ENCODE results near the gene GPC2.

Gene GPC2

DNA sequence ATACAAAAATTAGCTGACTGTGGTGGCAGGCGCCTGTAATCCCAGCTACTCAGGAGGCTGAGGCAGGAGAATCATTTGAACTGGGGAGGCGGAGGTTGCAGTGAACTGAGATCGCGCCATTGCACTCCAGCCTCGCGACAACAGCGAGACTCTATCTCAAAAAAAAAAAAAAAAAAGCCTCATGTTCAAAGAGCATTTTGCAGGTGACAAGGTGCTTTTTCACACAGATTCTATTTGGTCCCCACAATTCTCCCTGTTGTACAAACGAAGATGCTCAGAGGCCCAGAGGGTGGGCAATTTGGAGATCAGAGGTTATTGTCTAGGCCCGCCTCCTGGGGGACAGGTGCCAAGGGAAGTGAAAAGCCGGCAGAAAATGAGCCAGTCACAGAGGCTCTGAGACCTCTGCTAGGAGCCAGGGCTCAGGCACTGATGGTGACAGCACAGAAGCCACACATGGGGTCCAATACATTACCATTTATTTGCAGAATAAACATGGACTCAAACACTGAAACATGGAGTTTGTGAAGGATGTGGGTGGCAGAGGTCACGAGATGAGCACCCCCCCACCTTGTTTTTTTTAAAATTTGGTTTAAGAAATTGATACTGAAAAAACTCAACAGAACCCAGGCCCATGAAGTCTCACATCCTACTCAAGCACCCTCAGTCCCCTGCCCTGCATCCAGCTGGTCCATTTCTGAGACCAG, 7.9 kb downstream of the GPC2 start:
- DNase-seq (ENCODE audit: low spot score): peak; percentile 34
- TF ChIP-seq, protein P1, sequence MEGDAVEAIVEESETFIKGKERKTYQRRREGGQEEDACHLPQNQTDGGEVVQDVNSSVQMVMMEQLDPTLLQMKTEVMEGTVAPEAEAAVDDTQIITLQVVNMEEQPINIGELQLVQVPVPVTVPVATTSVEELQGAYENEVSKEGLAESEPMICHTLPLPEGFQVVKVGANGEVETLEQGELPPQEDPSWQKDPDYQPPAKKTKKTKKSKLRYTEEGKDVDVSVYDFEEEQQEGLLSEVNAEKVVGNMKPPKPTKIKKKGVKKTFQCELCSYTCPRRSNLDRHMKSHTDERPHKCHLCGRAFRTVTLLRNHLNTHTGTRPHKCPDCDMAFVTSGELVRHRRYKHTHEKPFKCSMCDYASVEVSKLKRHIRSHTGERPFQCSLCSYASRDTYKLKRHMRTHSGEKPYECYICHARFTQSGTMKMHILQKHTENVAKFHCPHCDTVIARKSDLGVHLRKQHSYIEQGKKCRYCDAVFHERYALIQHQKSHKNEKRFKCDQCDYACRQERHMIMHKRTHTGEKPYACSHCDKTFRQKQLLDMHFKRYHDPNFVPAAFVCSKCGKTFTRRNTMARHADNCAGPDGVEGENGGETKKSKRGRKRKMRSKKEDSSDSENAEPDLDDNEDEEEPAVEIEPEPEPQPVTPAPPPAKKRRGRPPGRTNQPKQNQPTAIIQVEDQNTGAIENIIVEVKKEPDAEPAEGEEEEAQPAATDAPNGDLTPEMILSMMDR (IDR thresholded peaks at IDR 0.05; ENCODE audit: extremely low read depth, missing control alignments): no peak

DNA sequence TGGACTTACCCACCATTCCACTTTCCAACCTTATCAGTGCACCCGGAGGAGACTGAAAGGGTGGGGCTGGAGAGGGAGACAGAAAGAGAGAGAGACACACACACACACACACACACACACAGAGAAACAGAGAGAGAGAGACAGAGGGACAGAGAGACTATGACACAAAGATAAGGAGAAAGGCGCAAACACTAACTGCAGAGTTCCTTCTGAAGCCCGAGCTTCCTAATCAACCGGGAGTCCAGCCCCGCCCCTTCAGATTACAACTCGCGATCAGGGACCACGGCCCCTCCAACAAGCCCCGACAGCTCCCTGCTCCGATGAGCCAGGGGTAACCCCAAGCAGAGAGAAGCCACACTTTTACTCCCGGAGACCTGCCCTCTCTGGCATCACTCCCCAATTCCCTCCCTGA, 9.3 kb downstream of the GPC2 start:
- DNase-seq (ENCODE audit: low spot score): peak; percentile 39
- TF ChIP-seq, protein P1 (IDR thresholded peaks at IDR 0.05; ENCODE audit: extremely low read depth, missing control alignments): no peak

DNA sequence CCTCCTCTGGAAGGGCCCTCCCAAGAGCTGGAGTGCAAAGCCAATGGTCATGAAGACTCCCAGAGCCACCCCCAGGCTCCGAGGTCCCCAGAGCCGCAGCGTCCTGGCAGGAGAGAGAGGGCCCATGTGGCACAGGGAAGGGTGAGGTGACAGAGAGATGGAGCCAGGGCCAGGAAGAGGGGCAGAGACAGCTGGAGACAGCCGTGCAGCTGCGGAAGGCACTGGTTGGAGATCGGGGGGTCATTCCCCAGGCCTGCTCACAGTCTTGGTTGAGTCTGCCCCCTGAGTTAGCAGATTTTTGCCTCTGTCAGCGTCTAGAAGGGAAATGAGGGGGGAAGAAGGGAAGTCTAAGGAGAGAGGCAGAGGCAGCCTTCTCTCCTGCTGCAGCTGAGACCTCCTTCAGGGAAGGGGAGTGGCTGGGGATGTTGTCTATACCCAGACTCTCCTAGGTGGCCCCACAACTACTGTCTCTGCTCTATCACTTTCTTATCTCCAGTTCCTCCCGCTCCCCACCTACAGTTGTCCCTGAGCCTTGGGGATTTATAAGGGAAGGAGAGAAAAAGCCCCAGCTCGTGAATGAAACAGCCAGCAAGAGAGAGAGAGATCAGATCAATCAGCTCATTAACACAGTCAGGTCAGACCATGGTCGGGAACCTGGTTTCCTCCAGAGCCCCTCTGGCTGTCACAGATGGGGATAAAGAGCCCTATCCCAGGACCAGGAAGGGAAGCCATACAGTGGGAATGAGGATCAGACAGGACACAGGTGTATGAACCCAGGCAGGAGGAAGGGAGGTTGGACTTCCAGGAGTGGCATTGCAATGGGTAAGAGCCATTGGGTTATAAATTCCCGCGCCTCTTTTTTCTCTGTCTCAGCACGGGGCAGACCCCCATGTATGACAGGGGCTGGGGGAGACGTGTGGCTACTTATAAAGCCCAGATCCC, 9.9 kb downstream of the GPC2 start:
- TF ChIP-seq, protein P1 (IDR thresholded peaks at IDR 0.05; ENCODE audit: extremely low read depth, missing control alignments): no peak
- peak; percentile 40 for DNase-seq (ENCODE audit: low spot score)

DNA sequence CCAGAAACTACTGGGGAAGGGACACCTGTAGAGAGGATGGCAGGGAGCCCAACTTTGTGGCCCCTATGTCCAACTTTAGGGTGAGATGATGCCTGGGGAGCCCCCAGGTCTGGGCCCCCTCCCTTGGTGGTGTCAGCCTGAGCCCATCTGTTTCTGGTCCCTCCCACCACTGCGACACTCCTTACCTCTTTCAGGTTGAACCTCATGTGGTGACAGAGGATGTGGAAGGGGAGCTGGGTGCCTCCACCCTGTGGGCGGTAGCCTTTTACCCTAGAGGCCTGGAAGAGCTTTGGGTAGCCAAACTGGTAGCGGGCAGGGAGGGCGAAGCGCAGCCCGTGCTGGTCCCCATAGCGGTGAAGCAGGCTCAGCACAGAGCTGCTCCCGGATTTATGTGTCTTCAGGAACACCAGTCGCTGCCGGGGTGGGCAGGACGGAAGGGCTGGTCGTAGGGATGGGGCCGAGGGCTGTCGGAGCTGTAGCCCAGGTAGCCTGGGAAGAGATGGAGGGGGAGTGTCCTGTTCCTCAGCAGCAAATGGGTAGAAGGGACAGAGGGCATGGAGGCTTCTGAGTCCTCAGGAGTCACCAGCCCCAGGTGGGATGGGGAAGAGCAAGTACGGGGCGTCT, 10.8 kb downstream of the GPC2 start:
- TF ChIP-seq, protein P1 (IDR thresholded peaks at IDR 0.05; ENCODE audit: extremely low read depth, missing control alignments): no peak
- peak; percentile 15 for DNase-seq (ENCODE audit: low spot score)

DNA sequence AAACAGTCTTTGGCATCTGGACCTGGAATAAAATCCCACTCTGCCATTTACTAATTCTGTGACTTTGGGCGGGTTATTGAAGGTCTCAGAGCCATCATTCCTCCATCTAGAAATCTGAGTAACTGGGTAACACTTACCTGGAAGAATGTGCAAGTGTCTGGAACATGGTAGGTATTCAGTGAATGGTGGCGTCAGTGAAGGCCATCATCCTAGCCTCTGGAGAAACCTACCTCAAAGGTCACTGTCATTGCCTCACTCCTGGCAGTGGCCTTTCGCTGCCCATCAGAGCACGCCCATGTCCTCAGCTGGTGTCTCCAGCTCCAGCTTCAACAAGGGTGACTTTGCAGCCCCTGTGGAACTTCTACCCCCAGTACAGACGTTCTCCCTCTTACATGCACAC, 13.3 kb downstream of the GPC2 start:
- TF ChIP-seq, protein P1 (IDR thresholded peaks at IDR 0.05; ENCODE audit: extremely low read depth, missing control alignments): no peak
- DNase-seq (ENCODE audit: low spot score): no peak

DNA sequence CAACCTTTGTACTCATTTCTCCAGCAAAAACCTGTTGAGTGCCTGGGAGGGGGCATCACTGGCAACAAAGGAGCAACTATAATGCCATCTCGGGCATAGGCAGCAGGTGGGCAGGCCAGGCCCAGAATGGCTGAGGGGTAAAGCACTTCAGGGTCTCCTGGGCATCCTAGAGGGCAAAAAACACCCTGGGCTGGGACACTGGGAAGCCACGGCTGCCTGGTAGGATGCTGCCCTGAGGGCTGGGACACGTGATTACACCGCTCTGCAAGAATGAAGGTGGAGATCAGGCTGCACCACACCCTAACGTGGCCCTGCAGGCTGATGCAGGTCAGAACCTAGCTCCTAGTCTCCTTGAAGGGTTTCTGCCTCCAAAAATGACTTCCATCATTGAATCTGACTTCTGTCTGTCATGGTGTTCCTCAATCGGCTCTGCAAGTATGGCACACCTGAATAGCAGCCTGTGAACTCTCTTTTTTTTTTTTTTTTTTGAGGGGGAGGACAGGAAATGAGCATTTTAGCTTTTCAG, 14.1 kb downstream of the GPC2 start:
- no peak for DNase-seq (ENCODE audit: low spot score)
- TF ChIP-seq, protein P1 (IDR thresholded peaks at IDR 0.05; ENCODE audit: extremely low read depth, missing control alignments): no peak
